Measurements from ENCODE around the gene ITSN1. TPM values are rescaled to one million over a fixed set of nuclear protein-coding genes. Genes with fewer than 3 reads are reported as not detected.
A peak's percentile ranks its signal among the peaks of the same experiment; 100 is the strongest.

The ITSN1 gene
- total and polyA plus RNA-seq, 12 donors, result 20.0 to 60.5 (median 36.7) TPM

DNA sequence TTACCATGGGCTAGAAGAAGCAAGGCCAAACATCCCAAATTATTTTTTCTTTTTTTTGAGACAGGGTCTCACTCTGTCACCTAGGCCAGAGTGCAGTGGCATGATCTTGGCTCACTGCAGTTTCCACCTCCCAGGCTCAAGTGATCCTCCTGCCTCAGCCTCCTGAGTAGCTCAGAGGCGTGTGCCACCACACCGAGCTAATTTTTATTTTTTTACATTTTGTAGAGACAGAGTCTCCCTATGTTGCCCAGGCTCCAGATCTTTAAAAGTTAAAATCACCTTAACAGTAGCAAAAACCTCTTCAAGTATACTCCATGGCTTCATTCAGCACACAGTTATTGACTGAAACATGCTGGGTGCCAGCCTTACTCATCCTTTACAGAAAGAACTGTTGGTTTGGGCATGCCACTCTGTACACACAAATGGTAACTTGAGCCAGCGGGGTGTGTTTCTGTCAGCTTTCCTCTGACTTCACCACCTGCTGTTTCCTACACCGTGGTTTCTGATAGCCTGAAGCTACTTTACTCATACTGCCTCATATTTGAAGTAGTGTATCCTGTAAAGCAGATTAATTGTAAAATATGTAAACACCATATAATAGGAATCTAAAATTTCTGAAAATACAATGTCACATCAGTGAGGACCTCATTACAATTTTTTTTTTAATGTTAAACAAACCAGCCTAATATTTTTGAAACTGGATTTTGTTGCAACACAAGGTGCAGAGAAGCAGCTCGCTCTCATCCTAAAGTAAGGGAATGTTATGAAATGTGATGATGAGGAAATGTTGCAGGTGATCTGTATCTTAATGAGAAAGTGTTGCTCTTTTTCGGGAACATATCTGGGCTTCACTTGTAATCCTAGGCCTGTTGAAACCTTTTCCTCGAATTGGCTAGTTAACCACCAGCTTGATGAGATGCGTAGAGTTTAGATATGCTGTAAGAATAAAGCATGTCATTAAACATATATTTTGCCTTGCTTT lies 159.4 kb downstream of the ITSN1 start:
- no peak overlapping the region for H3K4me3 ChIP-seq
- TF ChIP-seq CTCF (IDR thresholded peaks at IDR 0.05) (no peak), POLR2A (IDR thresholded peaks at IDR 0.05) (no peak)
- peaks cover 0 to 13% of the 10 kb centered on the region in 2 donors for H3K4me1 ChIP-seq (replicated peaks in 1 of 2)
- peaks cover 0 to 12% of the 10 kb centered on the region in 2 donors for H3K36me3 ChIP-seq (replicated peaks in 1 of 2)
- peak overlapping the region in 1 of 5 donors; percentile 62 for H3K27ac ChIP-seq
- H3K9me3 ChIP-seq (replicated peaks in 1 of 3), result no peaks in the 10 kb centered on the region
- no peak for DNase-seq
- WGBS, 4 donors, result 78 to 87% (median 87%) methylated on average over 8 of the region's 8 CpGs
- H3K27me3 ChIP-seq, result no peaks in the 10 kb centered on the region
- intact Hi-C loops (cut with DNase I), result no loop called here

DNA sequence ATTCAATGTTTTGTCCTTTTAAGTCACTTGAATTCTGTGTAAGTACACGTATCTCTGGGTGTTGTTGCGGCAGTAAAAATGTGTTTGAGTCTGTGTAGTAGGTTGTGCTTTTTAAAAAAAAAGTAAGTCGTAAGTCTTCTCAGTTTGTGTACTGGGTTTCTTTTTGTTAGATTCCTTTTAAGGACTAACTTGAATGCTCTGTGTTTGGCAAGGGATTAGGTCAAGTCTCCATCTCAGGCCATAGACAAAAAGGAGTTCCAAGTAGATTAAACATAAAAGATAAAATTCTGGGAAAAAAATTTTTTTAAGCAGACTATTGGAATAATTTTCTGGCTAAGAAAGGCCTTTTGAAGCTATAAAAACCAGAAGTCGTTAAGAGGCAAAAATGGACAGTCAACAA lies 160.2 kb downstream of the ITSN1 start:
- intact Hi-C loops (cut with DNase I), result no loop called here
- H3K27me3 ChIP-seq, result no peaks in the 10 kb centered on the region
- H3K27ac ChIP-seq, result peak overlapping the region in 2 of 5 donors; percentile 24 to 62
- H3K4me3 ChIP-seq, result no peak overlapping the region
- H3K4me1 ChIP-seq (replicated peaks in 1 of 2), result peaks cover 0 to 13% of the 10 kb centered on the region in 2 donors
- TF ChIP-seq CTCF (IDR thresholded peaks at IDR 0.05) (no peak), POLR2A (IDR thresholded peaks at IDR 0.05) (no peak)
- no peak for DNase-seq
- peaks cover 0 to 6% of the 10 kb centered on the region in 2 donors for H3K36me3 ChIP-seq (replicated peaks in 1 of 2)
- WGBS, 4 donors, result 68 to 78% (median 73%) methylated on average over 4 of the region's 4 CpGs
- no peaks in the 10 kb centered on the region for H3K9me3 ChIP-seq (replicated peaks in 1 of 3)

GRCh38 chr21:33808715-33809367 lies 166.5 kb downstream of the ITSN1 start:
- Histone ChIP-seq H3K4me3 (no peak overlapping the region), H3K27me3 (no peaks in the 10 kb centered on the region), H3K36me3 (replicated peaks in 1 of 2) (peaks cover 0 to under 1% of the 10 kb centered on the region in 2 donors), H3K27ac (no peak overlapping the region), H3K9me3 (replicated peaks in 1 of 3) (no peaks in the 10 kb centered on the region), H3K4me1 (replicated peaks in 1 of 2) (peaks cover 23 to 32% of the 10 kb centered on the region in 2 donors)
- TF ChIP-seq CTCF (IDR thresholded peaks at IDR 0.05) (no peak), POLR2A (IDR thresholded peaks at IDR 0.05) (no peak)
- intact Hi-C loops (cut with DNase I), result no loop called here
- no peak for DNase-seq
- WGBS, 4 donors, result 97 to 100% (median 98%) methylated on average over 2 of the region's 2 CpGs

DNA sequence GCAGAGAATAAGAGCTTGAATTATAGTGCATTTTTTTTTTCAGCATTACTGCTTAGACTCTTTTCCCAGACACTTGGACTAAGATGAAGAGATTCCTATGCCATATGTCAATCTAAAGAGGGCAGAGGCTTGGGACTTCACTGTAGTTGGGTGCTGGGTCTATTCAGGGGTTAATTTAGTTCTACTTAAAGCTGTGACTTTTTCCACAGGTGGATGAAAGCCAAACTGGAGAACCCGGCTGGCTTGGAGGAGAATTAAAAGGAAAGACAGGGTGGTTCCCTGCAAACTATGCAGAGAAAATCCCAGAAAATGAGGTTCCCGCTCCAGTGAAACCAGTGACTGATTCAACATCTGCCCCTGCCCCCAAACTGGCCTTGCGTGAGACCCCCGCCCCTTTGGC lies 168.5 kb downstream of the ITSN1 start:
- intact Hi-C loops (cut with DNase I), result loop anchor here in 1 of 2 donors (10.0 kb wide), 1 partner anchor 166 kb away; the partner anchor contains the start of genes CRYZL1 and ITSN1
- Histone ChIP-seq H3K36me3 (replicated peaks in 1 of 2) (peaks cover 0 to 14% of the 10 kb centered on the region in 2 donors), H3K4me1 (replicated peaks in 1 of 2) (peaks cover 23 to 38% of the 10 kb centered on the region in 2 donors), H3K27ac (peak overlapping the region; percentile 12 to 91 (median 84)), H3K9me3 (replicated peaks in 1 of 3) (no peaks in the 10 kb centered on the region), H3K27me3 (no peaks in the 10 kb centered on the region), H3K4me3 (peak overlapping the region in 1 of 4 donors; percentile 0)
- no peak for TF ChIP-seq POLR2A (IDR thresholded peaks at IDR 0.05)
- no peak for TF ChIP-seq CTCF (IDR thresholded peaks at IDR 0.05)
- no peak for DNase-seq
- WGBS, 4 donors, result 41 to 70% (median 47%) methylated on average over 4 of the region's 4 CpGs
